GM19043 (cell line): ENCODE results near the gene TCN2.
"Not testable (repeated sequence)": the region's sequence is repeated elsewhere in the genome, so short reads cannot be mapped to it uniquely, and the experiment has no call there.

Experiments
- ATAC-seq: cut with Tn5 transposase; IDR thresholded peaks from one replicate; pipeline ENCODE4 v1.9.1; 2021; ENCODE audit warnings: low read depth; ENCODE audit not compliant: unreplicated experiment

Gene TCN2

GRCh38 chr22:30607300-30607930 is 441 bp downstream of the TCN2 start:
- no peak for ATAC-seq

GRCh38 chr22:30607939-30608338 is 965 bp downstream of the TCN2 start:
- ATAC-seq: no peak

- peak; percentile 46 for ATAC-seq
Measured at GRCh38 chr22:30609260-30610185, 2.5 kb downstream of the TCN2 start.

GRCh38 chr22:30610299-30610698 is 3.3 kb downstream of the TCN2 start:
- no peak for ATAC-seq

- no peak for ATAC-seq
Measured at GRCh38 chr22:30611197-30611596, 4.2 kb downstream of the TCN2 start.

GRCh38 chr22:30612789-30613188 is 5.8 kb downstream of the TCN2 start:
- ATAC-seq: no peak

- ATAC-seq: no peak
Measured at GRCh38 chr22:30614268-30614667, 7.3 kb downstream of the TCN2 start.

GRCh38 chr22:30614879-30615278 is 7.9 kb downstream of the TCN2 start:
- no peak for ATAC-seq

GRCh38 chr22:30615543-30615954 is 8.6 kb downstream of the TCN2 start:
- ATAC-seq: no peak

GRCh38 chr22:30617819-30618218 is 10.8 kb downstream of the TCN2 start:
- ATAC-seq: no peak

GRCh38 chr22:30619909-30620308 is 12.9 kb downstream of the TCN2 start:
- ATAC-seq: not testable (repeated sequence)

GRCh38 chr22:30626413-30626812 is 19.4 kb downstream of the TCN2 start:
- no peak for ATAC-seq

GRCh38 chr22:30627471-30627870 is 20.5 kb downstream of the TCN2 start:
- no peak for ATAC-seq

- no peak for ATAC-seq
Measured at GRCh38 chr22:30628491-30628890, 21.5 kb downstream of the TCN2 start.

GRCh38 chr22:30631469-30631868 is 24.5 kb downstream of the TCN2 start:
- not testable (repeated sequence) for ATAC-seq

- peak; percentile 37 for ATAC-seq
Measured at GRCh38 chr22:30634471-30635233, 27.7 kb downstream of the TCN2 start.

- peak; percentile 52 for ATAC-seq
Measured at GRCh38 chr22:30635273-30636225, 28.6 kb downstream of the TCN2 start, which contains the start of gene SLC35E4. SLC35E4 (plus strand) TSS chr22:30635781; CDS start chr22:30636451, 670 bp downstream.

GRCh38 chr22:30636226-30637077 is 29.5 kb downstream of the TCN2 start:
- no peak for ATAC-seq

- ATAC-seq: no peak
Measured at GRCh38 chr22:30637701-30638114, 30.7 kb downstream of the TCN2 start.
